HG02571 (cell line): ENCODE data around the gene FMO4.
"Not testable (repeated sequence)": the region's sequence is repeated elsewhere in the genome, so short reads cannot be mapped to it uniquely, and the experiment has no call there.

Experiments used
- ATAC-seq: cut with Tn5 transposase; IDR thresholded peaks from one replicate; pipeline ENCODE4 v1.9.1; 2021; ENCODE audit warnings: mild to moderate bottlenecking, moderate library complexity; ENCODE audit not compliant: unreplicated experiment

Gene FMO4

GRCh38 chr1:171334024-171334640, 20.1 kb downstream of the FMO4 start:
- no peak for ATAC-seq

- no peak for ATAC-seq
These were observed 22.0 kb downstream of the FMO4 start for GRCh38 chr1:171335964-171336363.

GRCh38 chr1:171339345-171339744, 25.4 kb downstream of the FMO4 start:
- not testable (repeated sequence) for ATAC-seq

- no peak for ATAC-seq
These were observed 29.9 kb downstream of the FMO4 start for GRCh38 chr1:171343727-171344472.

GRCh38 chr1:171344473-171344820, 30.5 kb downstream of the FMO4 start:
- ATAC-seq = no peak

- ATAC-seq = no peak
These were observed 31.6 kb downstream of the FMO4 start for GRCh38 chr1:171345536-171345935.

- ATAC-seq = no peak
These were observed 32.9 kb downstream of the FMO4 start for GRCh38 chr1:171346881-171347280.

- no peak for ATAC-seq
These were observed 36.6 kb downstream of the FMO4 start for GRCh38 chr1:171350594-171350993.

GRCh38 chr1:171351961-171352360, 38.0 kb downstream of the FMO4 start:
- ATAC-seq = no peak

- ATAC-seq = no peak
These were observed 38.6 kb downstream of the FMO4 start for GRCh38 chr1:171352554-171352953.

- ATAC-seq = no peak
These were observed 41.7 kb downstream of the FMO4 start for GRCh38 chr1:171355727-171356126.

GRCh38 chr1:171357179-171357578, 43.2 kb downstream of the FMO4 start:
- ATAC-seq = no peak

- ATAC-seq = not testable (repeated sequence)
These were observed 45.3 kb downstream of the FMO4 start for GRCh38 chr1:171359355-171359648.

GRCh38 chr1:171359731-171360527, 45.9 kb downstream of the FMO4 start:
- not testable (repeated sequence) for ATAC-seq

GRCh38 chr1:171366085-171366484, 52.1 kb downstream of the FMO4 start:
- ATAC-seq = no peak

GRCh38 chr1:171366816-171367215, 52.8 kb downstream of the FMO4 start:
- ATAC-seq = no peak

- ATAC-seq = no peak
These were observed 53.5 kb downstream of the FMO4 start for GRCh38 chr1:171367436-171367835.

- no peak for ATAC-seq
These were observed 58.6 kb downstream of the FMO4 start for GRCh38 chr1:171372418-171373084.

GRCh38 chr1:171373357-171374122, 59.6 kb downstream of the FMO4 start:
- ATAC-seq = not testable (repeated sequence)

- no peak for ATAC-seq
These were observed 65.9 kb downstream of the FMO4 start for GRCh38 chr1:171379846-171380245.

- ATAC-seq = no peak
These were observed 67.9 kb downstream of the FMO4 start for GRCh38 chr1:171381866-171382210.
